Liver (tissue), 5 donors: Measurements from ENCODE around the gene PPP1R18. TPM values are rescaled to one million over a fixed set of nuclear protein-coding genes. Genes with fewer than 3 reads are reported as not detected.

ENCODE experiments used
- HNF4G ChIP-seq: IDR thresholded peaks from 2 replicates; pipeline ENCODE4 v1.6.1; 2016; ENCODE audit warnings: antibody characterized with exemption
- SP1 ChIP-seq: IDR thresholded peaks from 2 replicates; pipeline ENCODE4 v1.6.1; 2018; ENCODE audit warnings: antibody characterized with exemption, mild to moderate bottlenecking
- polyA plus RNA-seq, 2 donors: library from polyadenylated mRNA; stranded (reverse) in 1 of 2; unstranded in 1 of 2; fragments of 200-250 nt in 1 of 2; fragments of >200 nt in 1 of 2; fragmentation: Nextera tagmentation in 1 of 2; extraction: Ambion mirVana in 1 of 2; gene quantifications; one replicate each; pipeline versions ENCODE4 v1.2.1 to v1.2.3, GENCODE V29; 2013 to 2015
- small RNA-seq: library from RNA; depleted of rRNA; stranded (forward); fragments of <200 nt; gene quantifications from one replicate; pipeline ENCODE3, GENCODE V24; 2014
- total RNA-seq, 2 donors: library from RNA; depleted of rRNA; stranded (reverse); fragments of >200 nt; gene quantifications; one replicate each; pipeline ENCODE4 v1.2.3, GENCODE V29; 2014
- donor health status: healthy.
- donor health status: healthy.
- donor health status: healthy.

Gene PPP1R18
- total and polyA plus RNA-seq, 4 donors: 7.4 to 17.4 (median 11.5) TPM

GRCh38 chr6:30626484-30627366, 59.7 kb downstream of the PPP1R18 start, which contains the start of gene ATAT1 (continued):
- TF ChIP-seq HNF4G (peak; percentile 72), SP1 (peak; percentile 62)

Small RNAs within 50 kb of the gene (small RNA-seq; reads per million reads assigned to genes)
- gene RF00019: not detected

Other genes with a start within 250 kb of the PPP1R18 start
- gene HLA-E, start 197.1 kb downstream of the PPP1R18 start, total RNA-seq: 100 to 1,000 TPM; 133 to 236 TPM
- gene HLA-E, start 197.1 kb downstream of the PPP1R18 start, polyA plus RNA-seq: 100 to 1,000 TPM; 177 to 258 TPM
- gene GNL1, start 130.2 kb downstream of the PPP1R18 start, total RNA-seq: 10 to 100 TPM; 12.3 to 14.0 TPM
- 10 to 100 TPM; 10.1 to 18.2 TPM for gene GNL1, start 130.2 kb downstream of the PPP1R18 start, polyA plus RNA-seq
- 1 to 10 TPM; 2.1 to 2.3 TPM for gene PRR3, start 129.3 kb downstream of the PPP1R18 start, total RNA-seq
- 1 to 10 TPM; 2.5 to 3.2 TPM for gene PRR3, start 129.3 kb downstream of the PPP1R18 start, polyA plus RNA-seq
- gene ABCF1, start 115.2 kb downstream of the PPP1R18 start, total RNA-seq: 10 to 100 TPM; 20.4 to 33.9 TPM
- 10 to 100 TPM; 25.0 to 27.2 TPM for gene ABCF1, start 115.2 kb downstream of the PPP1R18 start, polyA plus RNA-seq
- gene PPP1R10, start 69.4 kb downstream of the PPP1R18 start, total RNA-seq: 10 to 100 TPM; 11.1 to 21.1 TPM
- gene PPP1R10, start 69.4 kb downstream of the PPP1R18 start, polyA plus RNA-seq: 10 to 100 TPM; 14.1 to 14.2 TPM
- gene MRPS18B, start 68.8 kb downstream of the PPP1R18 start, total RNA-seq: 10 to 100 TPM; 50.5 to 58.6 TPM
- gene MRPS18B, start 68.8 kb downstream of the PPP1R18 start, polyA plus RNA-seq: 10 to 100 TPM; 80.2 to 81.9 TPM
- 1 to 10 TPM; 2.1 to 3.3 TPM for gene ATAT1, start 59.8 kb downstream of the PPP1R18 start, total RNA-seq
- 1 to 10 TPM; 2.6 to 5.4 TPM for gene ATAT1, start 59.8 kb downstream of the PPP1R18 start, polyA plus RNA-seq
- gene C6orf136, start 39.5 kb downstream of the PPP1R18 start, total RNA-seq: 1 to 10 TPM; 2.0 to 8.9 TPM
- 10 to 100 TPM; 10.8 to 12.0 TPM for gene C6orf136, start 39.5 kb downstream of the PPP1R18 start, polyA plus RNA-seq
- gene DHX16, start 13.6 kb downstream of the PPP1R18 start, total RNA-seq: 10 to 100 TPM; 20.6 to 23.9 TPM
- 10 to 100 TPM; 10.1 to 14.2 TPM for gene DHX16, start 13.6 kb downstream of the PPP1R18 start, polyA plus RNA-seq
- gene NRM, start 4.3 kb upstream of the PPP1R18 start, total RNA-seq: 1 to 10 TPM in 1 of 2 donors, under 1 TPM in 1; 0.59 to 2.3 TPM
- gene NRM, start 4.3 kb upstream of the PPP1R18 start, polyA plus RNA-seq: 1 to 10 TPM; 2.4 to 3.3 TPM
- 10 to 100 TPM in 1 of 2 donors, 1 to 10 TPM in 1; 9.0 to 15.5 TPM for gene MDC1, start 30.6 kb upstream of the PPP1R18 start, total RNA-seq
- 1 to 10 TPM; 5.9 to 7.7 TPM for gene MDC1, start 30.6 kb upstream of the PPP1R18 start, polyA plus RNA-seq
- 100 to 1,000 TPM; 197 to 533 TPM for gene TUBB, start 33.7 kb upstream of the PPP1R18 start, total RNA-seq
- gene TUBB, start 33.7 kb upstream of the PPP1R18 start, polyA plus RNA-seq: 100 to 1,000 TPM; 115 to 224 TPM
- 10 to 100 TPM; 38.6 to 60.5 TPM for gene FLOT1, start 56.0 kb upstream of the PPP1R18 start, total RNA-seq
- gene FLOT1, start 56.0 kb upstream of the PPP1R18 start, polyA plus RNA-seq: 10 to 100 TPM; 58.4 to 99.8 TPM
- 1 to 10 TPM; 1.3 to 6.5 TPM for gene IER3, start 57.9 kb upstream of the PPP1R18 start, total RNA-seq
- 1 to 10 TPM; 6.9 to 8.1 TPM for gene IER3, start 57.9 kb upstream of the PPP1R18 start, polyA plus RNA-seq
- 1 to 10 TPM; 4.0 to 5.3 TPM for gene DDR1, start 197.9 kb upstream of the PPP1R18 start, total RNA-seq
- 1 to 10 TPM; 1.2 to 4.8 TPM for gene DDR1, start 197.9 kb upstream of the PPP1R18 start, polyA plus RNA-seq
- 10 to 100 TPM; 11.0 to 13.6 TPM for gene GTF2H4, start 221.6 kb upstream of the PPP1R18 start, total RNA-seq
- gene GTF2H4, start 221.6 kb upstream of the PPP1R18 start, polyA plus RNA-seq: 10 to 100 TPM in 1 of 2 donors, 1 to 10 TPM in 1; 6.2 to 15.8 TPM
- gene VARS2, start 227.6 kb upstream of the PPP1R18 start, total RNA-seq: 10 to 100 TPM; 10.2 to 23.3 TPM
- gene VARS2, start 227.6 kb upstream of the PPP1R18 start, polyA plus RNA-seq: 10 to 100 TPM in 1 of 2 donors, 1 to 10 TPM in 1; 9.4 to 22.4 TPM
- gene SFTA2, start 245.5 kb upstream of the PPP1R18 start, total RNA-seq: not detected
- gene SFTA2, start 245.5 kb upstream of the PPP1R18 start, polyA plus RNA-seq: under 1 TPM in 1 of 2 donors, not detected in 1; 0.60 TPM